ENCODE results near the gene EPHA4.

The EPHA4 gene

GRCh38 chr2:221572219-221572820, at the start of gene EPHA4:
Gene EPHA4 (minus strand): TSS chr2:221572304. CDS start chr2:221572248, 56 bp downstream.
- peak; percentile 79 for DNase-seq (ENCODE audit: low read depth)

DNA sequence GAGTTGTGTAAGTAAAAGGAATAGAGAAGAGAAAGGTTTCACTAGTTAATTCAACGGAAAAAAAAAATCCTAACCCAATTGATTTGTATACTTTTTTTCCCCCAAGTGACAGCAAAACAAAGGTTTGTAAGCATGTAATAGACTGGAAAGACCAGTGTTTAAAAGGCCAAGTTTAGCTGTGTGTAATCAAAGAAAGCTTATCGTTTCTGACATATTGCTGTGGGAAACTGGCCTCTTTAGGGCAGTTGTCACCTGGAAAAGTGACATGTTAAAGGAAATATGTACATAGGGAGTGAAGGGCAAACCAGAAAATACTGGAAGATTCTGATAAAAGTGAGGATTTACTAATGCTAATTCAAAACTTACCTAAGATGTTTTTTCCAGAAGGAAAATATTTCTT, 45.9 kb upstream of the EPHA4 start:
- DNase-seq (ENCODE audit: low read depth) = no peak

DNA sequence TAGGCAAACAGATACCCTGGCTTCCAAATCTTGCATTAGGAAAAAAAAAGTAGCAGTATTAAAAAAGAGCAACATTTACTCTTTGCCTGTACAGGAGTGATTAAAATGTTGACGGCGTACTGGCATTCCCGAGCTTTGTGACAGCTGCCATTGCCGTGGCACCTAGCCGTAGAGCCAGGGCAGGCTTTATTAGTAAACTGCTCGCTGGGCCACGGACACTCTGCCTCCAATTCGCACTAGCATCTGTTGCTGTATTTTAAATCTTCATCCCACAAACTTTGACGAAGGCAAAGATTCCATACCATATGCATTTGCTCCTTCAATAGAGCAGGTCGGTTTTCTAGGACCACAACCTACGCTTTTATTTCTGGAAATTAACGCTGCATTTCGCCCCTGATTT, 44.5 kb upstream of the EPHA4 start:
- no peak for DNase-seq (ENCODE audit: low read depth)

DNA sequence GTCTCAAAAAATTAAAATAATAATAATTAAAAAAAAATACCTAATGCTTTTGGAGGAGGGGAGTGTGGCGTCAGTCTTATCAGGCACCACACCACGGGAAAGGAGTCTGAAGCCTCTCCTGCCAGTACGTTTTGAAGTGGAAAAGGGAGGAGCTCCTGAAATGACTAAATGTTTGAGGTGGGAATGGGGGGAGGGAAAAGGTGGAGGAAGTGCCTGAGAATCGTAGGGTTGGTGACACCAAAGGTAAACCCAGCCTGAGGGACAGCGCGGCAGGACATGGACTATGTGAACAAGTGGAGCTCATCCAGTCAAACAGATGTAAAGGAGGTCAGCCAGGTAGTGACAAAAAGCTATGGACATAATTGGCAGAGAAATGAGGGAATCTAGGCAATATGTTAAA, 42.2 kb upstream of the EPHA4 start:
- DNase-seq (ENCODE audit: low read depth) = no peak

DNA sequence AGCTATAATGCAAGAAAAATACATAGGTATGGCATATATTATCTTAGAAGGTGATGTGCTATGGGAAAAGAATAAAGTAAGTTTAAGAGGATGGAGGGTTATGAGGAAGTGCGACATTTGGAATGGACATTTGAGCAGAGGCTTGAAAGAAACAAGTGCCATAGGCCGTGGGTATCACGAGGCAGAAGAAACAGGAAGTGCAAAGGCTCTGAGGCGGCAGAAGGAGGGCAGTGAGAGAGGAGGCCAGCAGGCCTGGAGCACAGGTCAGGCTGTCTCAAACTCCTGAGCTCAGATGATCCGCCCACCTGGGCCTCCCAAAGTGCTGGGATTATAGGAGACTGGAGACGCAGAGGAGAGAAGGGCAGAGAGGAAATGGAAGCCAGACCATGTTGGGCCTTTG, 40.7 kb upstream of the EPHA4 start:
- no peak for DNase-seq (ENCODE audit: low read depth)

DNA sequence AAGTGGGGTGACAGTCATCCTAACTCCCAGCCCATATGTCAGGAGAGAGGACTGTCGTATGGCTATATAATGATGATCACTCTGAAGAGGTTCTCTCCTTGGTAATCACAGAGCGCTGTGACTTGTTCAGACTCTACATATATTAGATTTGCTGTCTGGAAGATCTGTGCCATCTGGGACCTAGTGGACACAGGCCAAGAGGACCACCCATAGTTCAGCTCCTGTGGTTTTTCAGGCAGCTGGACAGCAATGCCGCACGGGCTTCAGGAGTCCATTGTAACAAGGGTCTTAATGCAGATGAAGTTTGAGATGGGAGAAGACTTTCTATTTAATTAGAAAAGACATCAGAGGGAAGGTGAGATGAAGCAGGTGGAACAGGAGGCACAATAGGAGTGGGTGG, 40.1 kb upstream of the EPHA4 start:
- DNase-seq (ENCODE audit: low read depth) = no peak

DNA sequence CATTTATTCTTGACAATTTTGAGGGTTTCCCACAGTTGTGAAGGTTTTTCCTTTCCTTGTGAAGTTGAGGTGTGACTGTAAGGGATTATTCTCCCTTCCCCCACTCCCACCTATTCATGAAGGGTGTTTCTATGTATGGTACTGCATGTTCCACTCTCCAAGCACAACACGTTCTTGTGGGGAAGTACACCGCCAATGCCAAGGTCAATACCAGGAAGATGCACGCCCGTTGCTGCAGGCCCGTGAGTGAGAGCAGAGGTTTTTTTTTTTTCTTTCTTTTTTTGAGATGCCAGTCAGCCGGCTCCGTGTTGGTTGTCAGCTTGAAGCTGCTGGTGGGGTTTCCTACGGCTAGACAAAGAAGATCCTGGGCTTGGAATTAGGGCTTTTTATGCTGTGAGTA, 38.6 kb upstream of the EPHA4 start:
- no peak for DNase-seq (ENCODE audit: low read depth)

- no peak for DNase-seq (ENCODE audit: low read depth)
Measured at GRCh38 chr2:221610255-221610654, 38.2 kb upstream of the EPHA4 start.

DNA sequence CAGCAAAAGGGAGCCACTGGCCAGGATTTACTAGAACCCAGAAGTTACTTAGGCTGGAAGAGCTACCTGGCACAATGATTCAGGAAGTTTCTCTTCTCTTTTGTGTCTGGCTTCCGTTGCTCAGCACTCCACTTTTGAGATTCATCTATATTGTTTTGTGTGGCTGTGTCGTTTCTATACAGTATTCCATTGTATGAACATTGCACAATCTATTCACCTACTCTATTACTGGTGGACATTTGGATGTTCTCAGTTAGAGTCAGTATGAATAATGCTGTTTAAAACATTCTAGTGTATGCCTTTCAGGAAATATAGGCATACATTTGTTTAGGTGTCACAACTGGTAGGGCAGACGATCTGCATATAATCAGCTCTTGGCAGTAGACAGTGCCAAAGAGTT, 36.3 kb upstream of the EPHA4 start:
- DNase-seq (ENCODE audit: low read depth) = no peak

- DNase-seq (ENCODE audit: low read depth) = no peak
Measured at GRCh38 chr2:221606424-221606823, 34.3 kb upstream of the EPHA4 start.

DNA sequence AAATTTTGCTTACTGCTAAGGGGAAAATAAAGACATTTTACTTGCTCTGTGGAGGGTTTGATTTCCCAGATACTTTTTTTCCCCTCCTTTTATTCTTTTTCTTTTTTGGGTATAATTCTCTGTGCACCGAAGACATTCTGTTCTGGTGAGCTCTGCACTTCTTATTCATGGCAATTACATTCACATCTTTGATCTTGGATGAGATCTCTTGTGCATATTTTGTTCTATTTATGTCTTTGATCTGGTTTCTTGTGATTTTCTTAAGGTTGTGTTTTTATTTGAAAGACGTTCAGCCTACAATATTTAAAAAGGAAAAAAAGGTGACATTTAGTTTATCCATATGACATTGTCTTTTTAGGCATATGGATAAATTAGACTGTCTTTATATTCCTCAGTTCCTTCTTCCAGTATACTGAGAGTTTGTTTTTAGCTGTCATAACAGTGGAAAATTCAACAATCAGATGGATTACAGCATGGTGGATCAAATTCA, 33.7 kb upstream of the EPHA4 start:
- no peak for DNase-seq (ENCODE audit: low read depth)

DNA sequence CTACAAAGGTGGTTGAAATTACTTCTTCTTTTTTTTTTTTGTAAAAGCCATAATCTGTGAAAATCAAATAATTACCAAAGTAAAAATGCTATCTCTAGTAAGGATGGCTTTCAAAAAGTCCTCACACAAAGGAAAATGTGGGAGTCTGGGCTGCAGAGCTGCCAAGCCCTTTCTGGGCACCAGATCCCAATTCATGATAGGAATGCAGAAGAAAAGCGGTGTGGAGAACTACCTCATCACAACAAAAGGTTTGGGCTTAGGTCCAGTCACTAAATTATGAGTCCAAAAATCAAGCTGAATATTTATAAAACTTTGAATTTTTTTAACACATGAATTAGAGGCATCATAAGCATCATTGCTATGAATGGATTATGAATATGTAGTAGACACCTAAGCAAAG, 30.8 kb upstream of the EPHA4 start:
- DNase-seq (ENCODE audit: low read depth) = no peak

DNA sequence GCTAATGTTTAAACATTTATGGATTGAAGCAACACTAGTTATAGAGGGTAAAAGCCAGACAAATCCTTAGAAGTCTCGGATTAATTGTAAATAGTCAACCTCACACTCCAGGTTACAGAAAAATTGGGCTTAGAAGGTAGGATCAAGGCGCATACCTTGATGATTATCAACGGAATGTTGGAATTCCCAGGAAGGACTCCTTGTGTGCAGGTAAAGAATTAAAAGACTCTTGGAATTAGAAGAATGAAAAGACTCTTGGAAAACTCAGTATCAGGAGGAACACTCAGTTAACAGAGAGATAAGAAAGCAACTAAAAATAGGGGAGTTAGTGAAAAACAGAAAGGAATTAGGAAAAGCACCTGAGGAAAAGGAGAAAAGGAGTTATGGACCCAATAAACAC, 29.3 kb upstream of the EPHA4 start:
- DNase-seq (ENCODE audit: low read depth) = no peak

GRCh38 chr2:221600388-221600787, 28.3 kb upstream of the EPHA4 start:
- no peak for DNase-seq (ENCODE audit: low read depth)

DNA sequence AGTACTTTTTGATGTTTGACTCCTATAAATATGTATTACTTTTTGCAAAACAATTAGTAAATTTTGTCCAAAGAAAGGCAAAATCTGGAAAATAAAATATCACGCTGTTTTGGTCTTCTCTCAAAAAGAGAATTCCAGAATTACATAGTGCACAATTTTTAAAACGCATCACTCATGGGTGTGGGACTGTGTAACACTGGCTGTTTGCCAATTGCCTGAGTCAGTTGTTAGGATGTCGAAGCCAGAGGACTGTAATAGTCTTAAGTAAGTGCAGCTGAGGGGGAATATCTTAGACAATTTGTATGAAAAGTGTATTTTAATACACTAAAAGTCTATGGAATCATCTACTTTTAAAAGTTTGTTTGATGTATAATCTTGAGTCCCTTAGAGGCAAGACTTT, 24.1 kb upstream of the EPHA4 start:
- DNase-seq (ENCODE audit: low read depth) = peak; percentile 23

GRCh38 chr2:221590861-221591365, 18.8 kb upstream of the EPHA4 start:
- DNase-seq (ENCODE audit: low read depth) = no peak

DNA sequence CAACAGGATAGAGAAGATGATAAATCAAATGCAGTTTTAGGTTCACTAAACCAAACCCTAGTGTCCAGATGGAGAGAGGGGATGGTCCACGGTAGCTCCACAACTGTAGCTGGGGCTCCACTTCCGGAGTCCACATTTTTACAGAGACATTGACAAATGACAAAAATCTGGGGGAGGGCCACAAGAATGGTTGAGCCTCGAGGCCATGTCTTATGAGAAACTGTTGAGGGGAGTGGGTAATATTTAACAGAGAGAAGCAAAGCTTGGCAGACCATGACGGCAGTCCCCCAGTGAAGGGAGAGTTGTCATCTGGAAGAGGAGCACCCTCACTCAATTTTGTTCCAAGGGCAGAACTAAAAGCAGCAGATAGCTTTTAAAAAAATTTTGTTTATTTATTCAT, 17.6 kb upstream of the EPHA4 start:
- no peak for DNase-seq (ENCODE audit: low read depth)

DNA sequence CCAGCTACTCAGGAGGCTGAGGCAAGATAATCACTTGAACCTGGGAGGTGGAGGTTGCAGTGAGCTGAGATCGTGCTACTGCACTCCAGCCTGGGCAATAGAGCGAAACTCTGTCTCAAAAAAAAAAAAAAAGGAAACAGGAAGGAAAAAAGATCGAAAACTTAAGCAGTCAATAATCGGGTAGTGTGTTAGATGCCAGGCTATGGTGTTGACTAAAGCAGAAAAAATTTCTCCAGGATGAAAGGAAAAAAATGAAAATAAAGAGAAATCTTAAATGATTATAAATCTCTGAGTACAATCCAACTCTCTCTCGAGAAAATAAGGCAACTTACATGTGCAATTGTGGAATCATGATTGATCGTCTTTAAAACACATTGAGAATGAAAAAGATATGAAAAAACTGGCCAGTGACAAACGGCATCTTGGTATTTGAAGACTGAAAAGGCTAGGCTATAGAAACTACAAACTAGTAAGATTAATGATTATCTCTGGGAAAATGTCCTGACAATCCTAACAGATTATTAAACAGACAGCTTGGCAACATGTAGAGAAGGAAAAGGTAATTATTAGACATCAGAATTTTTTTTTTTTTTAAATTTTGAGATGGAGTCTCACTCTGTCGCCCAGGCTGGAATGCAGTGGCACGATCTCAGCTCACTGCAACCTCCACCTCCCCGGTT, 16.3 kb upstream of the EPHA4 start:
- DNase-seq (ENCODE audit: low read depth) = no peak

DNA sequence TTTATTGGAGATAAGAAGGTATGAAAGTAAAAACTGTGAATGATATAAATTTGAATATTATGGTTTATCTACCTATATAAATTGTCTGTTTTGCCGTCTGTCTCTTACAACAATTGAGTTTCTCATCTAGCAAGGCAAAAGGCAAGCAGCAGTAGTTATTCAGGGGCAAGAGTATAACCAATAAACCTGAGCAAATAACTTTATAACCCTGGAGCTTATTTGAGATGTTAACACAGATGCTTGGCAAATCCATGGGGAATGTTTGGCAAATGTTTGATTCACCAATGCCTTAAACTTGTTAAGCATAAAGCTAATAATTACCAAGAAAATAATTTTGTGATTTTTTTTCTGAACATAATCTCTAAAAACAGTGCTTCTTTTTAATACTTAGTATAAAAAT, 9.9 kb upstream of the EPHA4 start:
- DNase-seq (ENCODE audit: low read depth) = no peak

GRCh38 chr2:221574231-221574570, 2.1 kb upstream of the EPHA4 start:
- DNase-seq (ENCODE audit: low read depth) = no peak

DNA sequence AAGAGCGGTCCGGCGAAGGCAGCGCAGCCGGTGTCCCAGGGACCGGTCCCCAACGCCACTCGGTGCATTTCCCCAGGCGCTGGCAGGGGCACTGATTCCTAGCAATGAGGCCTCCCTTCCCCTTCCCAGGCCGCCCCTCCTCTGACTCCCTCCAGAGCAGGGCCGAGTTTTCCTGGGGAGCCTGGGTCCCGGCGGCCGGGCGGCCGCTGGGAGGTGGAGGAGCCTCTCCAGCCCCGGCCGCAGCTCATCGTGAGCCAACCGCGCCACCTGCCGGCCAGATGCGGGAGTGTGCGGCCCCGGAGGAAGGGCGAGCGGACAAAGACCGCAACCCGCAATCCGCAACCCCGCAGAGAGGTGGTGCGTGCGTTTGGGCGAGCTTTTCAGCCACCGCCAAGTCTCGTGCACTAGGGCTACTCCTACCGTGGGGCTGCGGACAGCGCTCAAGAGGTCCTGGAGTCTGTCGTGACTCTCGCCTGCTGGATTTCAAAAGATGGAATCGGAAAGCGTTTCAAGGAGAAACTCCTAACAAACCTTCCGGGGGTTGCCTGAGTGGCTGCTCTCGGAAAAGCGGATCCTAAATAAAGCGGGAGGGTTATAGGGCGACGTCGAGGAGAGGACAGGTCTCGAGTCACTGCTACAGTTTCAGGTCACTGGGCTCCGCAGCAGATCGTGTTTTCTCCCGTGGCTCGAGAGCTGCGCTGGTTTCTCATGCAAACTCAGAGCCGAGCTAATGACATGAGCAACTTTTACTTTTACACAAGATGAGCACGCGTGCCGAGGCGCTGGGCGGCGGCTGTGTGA, 1.5 kb upstream of the EPHA4 start:
- peak; percentile 52 for DNase-seq (ENCODE audit: low read depth)

DNA sequence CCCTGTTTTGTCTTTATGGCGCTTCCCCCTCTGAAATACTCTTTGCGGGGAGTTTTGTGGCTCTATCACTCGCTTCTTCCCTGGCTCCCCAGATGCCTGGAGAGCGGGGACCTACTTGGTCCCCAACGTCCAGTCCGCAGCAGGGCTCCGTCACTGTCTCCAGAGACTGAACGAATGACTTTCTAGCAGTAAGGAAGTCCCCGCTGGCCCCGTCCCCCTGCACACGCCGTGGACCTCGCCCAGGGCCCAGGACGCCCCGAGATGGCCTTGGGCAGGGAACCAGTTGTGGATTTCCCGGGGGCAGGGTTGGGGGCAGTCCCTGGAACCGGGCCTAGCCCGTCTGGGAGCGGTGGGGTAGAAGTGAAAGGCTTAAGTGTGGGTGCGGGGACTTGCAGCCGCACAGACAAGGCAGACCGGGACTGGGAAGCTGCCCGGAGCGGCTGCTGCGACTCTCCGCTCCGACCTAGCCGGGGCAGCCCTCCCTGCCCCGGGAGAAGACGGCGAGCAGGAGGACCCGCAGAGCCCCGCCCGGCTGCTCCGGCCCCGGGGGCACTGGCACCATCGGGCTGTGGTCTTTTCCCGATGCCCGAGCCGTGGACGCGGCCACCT, 821 bp upstream of the EPHA4 start:
- peak; percentile 13 for DNase-seq (ENCODE audit: low read depth)

All from GM04504 (cell line).